A673 (cell line): ENCODE measurements around the gene COA1.

Source experiments
- CTCF ChIP-seq: fragments of 300-800, 200-600 bp; sonication (generic); conservative IDR thresholded peaks from 2 replicates; pipeline ENCODE4 v1.5.1; 2017; ENCODE audit warnings: low read depth, mild to moderate bottlenecking, antibody characterized with exemption, low read length, moderate library complexity, mixed read lengths
- EZH2 ChIP-seq: fragments of 200-600 bp; sonication (generic); IDR thresholded peaks from 2 replicates; pipeline ENCODE4 v1.6.1; 2017; ENCODE audit warnings: borderline replicate concordance, low read depth, mild to moderate bottlenecking, mixed read lengths, antibody characterized with exemption, low read length; ENCODE audit not compliant: poor library complexity, severe bottlenecking

GRCh38 chr7:43737467-43738127, 8.3 kb upstream of the COA1 start:
- TF ChIP-seq CTCF = no peak
- no peak for TF ChIP-seq EZH2
